Measurements from ENCODE around the gene ZEB2.

The ZEB2 gene

DNA sequence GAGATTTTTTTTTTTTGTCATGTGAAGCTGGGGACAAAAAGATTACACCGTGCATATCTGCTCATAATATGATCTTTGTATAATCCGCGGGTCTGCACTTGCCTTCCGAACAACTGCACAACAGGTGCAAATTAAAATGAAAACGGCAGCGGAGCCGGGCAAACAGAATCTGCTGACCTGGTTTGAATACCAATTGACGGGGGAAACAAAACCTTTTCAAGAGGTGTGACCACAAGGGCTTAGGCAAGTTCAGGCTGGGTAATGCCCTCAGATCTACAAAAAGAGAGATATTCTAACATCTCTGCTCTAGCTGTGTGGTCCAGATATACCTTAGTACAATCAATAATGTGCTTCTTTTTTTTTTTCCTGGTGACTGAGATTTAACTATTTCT lies 88.5 kb downstream of the ZEB2 start:
- FAIRE-seq, result no peak

DNA sequence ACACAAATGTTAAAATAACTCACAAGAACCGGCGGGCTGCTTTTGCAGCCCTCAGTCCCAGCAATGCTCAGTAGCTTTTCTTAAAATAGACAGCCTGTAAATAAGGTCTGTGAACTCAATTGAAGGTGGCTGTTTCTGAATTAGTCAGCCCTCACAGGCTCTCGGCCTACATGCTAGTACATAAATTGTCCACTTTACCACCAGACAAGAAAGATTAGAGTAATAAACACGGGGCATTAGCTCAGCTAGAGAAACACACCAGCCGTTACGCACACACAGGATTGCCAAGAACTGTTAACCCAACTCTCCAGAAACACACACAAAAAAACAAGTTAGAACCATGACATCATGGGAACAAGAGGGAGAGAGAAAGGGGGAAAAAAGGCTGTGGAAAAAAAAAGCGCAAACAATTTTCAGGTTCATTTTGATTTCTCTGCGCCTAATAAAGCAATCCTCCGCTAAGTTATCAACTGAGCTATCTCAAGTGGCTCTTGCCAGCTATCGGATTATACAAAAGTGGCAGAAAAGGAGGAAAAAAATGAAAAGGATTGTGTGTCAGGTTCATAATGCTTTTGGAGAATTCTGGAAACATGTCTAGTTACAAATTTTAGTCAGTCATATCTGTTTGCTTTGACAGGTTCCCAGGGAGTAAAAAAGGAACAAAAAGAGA lies 89.1 kb downstream of the ZEB2 start:
- DNase-seq (ENCODE audit: insufficient read length, low spot score) (no peak), FAIRE-seq (peak; percentile 71)

More for the DNA sequence above, 88.5 kb downstream of the ZEB2 start:
- no peak for DNase-seq (ENCODE audit: insufficient read length, low spot score)

DNA sequence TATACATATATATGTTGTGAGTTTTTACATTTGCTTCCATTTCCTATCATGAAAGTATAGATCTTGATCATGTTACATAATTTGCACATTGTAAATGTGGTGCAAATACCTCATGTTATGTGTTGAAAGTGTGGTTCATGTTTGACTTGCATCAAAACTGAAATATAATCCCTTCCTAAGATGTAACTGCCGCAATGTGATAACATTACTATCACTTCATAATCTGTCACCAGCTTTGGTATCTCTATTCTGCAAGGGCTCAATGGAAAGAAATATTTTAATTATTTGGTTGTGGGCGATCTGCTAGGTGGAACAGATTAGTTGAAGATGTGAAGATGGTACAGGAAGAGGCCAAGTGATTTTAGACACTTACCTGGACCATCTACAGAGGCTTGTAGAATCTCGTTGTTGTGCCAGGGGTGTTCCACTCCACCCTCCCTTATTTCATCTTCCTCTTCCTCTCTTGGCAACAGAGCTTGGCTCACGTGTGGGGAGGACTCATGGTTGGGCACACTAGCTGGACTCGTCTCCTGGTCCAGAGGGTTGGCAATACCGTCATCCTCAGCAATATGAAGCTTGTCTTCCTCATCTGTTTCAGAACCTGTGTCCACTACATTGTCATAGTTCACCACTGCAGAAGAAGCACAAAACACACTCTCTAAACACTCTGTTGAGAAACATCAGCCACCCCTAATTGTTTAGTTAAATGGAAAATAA lies 90.4 kb downstream of the ZEB2 start:
- DNase-seq (ENCODE audit: insufficient read length, low spot score) (no peak), FAIRE-seq (peak; percentile 18)

DNA sequence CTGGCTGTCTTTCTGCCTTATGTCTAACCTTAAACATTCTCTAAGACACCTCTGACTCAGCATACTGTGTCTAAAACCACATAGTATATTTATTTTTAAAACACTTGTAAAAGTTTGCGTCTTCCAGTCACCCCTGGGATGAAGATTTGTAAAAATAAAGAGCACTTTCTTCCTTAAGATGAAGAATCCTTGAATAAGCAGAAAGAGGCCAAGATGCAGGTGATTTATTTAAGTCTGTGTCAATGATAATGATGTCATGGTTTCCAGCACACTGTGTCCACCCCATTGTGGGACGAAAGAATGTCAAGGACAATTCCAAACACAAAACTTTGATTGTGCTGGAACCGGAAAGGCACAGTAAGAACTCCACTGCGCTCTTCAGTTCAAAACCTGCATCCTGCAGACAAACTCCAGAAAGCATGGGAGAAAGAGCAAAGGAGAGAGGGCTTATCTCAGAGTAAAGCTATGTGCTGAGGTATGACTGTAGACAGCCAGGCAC lies 92.9 kb downstream of the ZEB2 start:
- DNase-seq (ENCODE audit: insufficient read length, low spot score) (no peak), FAIRE-seq (no peak)

DNA sequence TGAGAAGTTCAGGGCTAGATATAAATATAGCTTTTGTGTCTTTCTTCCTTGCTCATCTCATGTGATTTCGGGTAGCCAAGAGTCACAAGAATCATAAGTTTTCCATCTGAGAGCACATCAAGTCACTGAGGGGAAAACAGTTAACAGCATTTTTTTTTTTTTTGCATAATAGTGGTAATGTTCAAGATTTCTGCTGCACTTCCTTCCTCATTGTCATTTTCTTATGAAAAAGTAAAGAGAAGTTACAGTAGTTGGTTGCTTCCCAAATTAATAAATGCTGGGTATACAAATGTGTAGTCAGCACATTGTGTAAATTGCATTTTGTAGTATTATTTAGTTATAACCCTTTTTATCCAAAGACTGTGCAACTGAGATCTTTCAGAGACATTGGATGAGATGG lies 93.6 kb downstream of the ZEB2 start:
- no peak for DNase-seq (ENCODE audit: insufficient read length, low spot score)
- FAIRE-seq, result no peak

DNA sequence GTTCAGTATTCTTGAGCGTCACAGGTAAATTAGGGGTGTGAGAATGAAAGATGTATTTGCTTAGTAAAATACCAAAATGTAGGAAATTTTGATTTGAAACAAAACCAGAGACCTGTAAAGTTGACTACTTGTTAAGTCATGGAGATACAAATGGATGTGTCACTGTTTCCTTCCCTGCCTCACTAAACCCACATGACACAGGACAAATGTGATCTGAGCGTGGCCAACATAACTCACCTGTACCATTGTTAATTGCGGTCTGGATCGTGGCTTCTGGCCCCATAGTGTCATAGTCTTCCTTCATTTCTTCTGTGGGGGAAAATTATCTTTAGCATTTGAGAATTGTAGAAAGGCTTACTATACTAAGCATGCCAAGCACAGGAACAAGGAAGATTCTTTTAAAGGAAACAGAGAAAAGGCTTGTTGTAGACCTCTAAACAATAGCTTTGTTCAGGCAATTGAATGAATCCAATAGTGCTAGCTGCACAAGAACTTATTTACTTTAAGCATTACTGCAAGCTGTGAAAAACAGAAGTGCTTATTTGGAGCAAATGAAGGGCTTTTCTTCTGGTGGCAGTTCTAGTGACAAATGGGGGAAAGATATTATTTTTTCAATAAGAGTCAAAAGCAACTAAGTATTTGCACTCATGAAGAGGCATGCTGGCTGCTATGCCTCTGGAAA lies 95.2 kb downstream of the ZEB2 start:
- no peak for DNase-seq (ENCODE audit: insufficient read length, low spot score)
- FAIRE-seq, result no peak

DNA sequence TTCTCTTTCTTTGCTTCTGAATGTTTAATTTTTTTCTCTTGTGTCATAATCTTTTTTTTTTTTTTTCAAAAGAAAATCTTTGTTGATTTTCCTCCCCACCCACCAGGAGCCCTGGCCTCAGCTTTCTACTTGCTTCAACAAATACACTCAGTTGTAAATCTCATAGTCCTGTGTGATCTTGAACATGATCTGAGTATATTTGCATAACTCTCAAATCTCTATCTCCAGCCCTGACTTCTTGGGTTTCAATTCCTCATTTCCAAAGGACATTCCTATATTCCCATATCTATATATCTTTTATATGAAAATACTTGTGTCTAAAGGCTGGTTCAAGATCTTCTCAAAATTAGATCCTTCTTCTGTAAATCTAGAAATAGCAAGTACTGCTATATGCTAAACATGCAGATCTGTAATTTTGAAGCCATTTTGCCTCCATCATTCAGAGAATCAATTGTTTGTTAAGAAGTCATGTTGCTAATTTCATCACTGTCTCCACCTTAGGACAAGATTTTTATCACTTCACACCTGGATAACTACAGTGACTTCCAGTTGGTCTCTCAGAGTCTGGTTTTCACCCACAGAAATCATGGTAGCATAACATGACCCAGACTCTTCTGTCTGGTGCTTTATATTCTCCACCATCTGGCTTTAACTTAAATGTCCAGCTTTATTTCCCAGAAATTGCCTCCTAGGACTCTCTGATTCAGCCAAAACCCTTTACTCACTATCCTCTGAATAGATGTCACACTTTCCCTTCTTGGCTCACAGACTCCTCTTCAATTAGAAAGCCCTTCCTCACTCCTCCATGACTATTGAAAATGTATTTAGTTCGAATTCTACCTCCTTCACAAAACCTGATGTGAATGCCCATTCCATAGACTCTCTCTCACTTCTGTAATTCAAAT lies 98.1 kb downstream of the ZEB2 start:
- no peak for FAIRE-seq
- no peak for DNase-seq (ENCODE audit: insufficient read length, low spot score)

DNA sequence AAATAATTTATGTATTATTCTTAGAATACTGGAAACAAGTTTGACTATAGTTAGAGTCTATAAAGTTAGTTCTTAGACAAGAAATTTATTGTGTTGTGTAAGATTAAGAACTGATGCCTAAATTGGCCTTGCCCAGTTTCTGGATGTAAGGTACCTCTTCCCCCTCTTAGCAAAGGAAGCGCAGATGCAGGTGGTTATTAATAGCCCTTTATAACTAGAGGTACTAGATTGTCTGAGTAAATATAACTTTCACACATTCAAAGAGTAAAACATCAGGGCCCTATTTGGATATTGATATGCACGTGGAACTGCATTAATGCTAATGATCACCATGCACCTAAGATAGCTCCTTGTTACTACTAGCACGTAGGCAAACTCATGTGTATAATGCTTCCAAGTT lies 100.7 kb downstream of the ZEB2 start:
- no peak for FAIRE-seq
- no peak for DNase-seq (ENCODE audit: insufficient read length, low spot score)

DNA sequence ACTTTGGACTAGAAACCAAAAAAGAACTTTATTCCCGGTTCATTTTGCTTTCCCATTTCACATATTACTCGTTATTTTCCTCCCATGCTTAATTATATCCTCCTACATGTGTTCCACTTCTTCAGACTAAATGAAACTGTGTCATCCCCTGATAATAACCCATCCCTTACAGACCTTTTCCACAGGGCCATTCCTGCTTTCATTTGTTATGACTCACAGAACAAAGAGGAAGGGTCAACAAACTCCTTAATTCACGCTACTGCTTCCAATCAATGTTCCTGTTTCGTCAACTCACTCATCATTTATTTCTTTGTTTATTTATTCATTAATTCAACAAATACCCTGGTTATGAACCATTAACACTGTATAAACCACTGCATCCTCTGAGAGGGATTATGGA lies 104.5 kb downstream of the ZEB2 start:
- peak; percentile 33 for FAIRE-seq
- DNase-seq (ENCODE audit: insufficient read length, low spot score), result no peak

DNA sequence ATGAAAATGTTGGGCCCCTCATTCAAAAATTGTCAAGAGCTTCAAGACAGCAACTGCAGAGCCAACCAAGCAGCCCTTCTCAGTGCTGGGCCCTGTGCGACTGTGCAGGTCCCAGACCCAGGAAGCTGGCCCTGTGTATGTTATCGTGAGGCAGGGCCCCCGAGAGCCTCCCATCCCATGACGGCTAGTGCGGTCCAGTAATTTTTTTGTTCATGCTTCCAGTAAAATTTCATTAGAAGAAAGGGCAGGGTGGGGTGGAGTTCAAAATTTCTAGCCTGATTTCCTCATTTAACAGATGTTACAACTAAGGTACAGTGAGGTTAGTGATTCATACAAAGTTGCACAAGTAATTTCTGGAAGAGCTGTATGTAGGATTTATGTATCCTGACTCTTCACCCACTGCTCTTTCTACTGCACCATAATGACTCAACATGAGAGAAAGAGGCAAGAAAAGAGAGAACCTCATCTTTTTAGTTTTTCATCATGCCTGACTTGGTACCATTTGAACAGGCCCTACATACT lies 105.5 kb downstream of the ZEB2 start:
- no peak for FAIRE-seq
- no peak for DNase-seq (ENCODE audit: insufficient read length, low spot score)

DNA sequence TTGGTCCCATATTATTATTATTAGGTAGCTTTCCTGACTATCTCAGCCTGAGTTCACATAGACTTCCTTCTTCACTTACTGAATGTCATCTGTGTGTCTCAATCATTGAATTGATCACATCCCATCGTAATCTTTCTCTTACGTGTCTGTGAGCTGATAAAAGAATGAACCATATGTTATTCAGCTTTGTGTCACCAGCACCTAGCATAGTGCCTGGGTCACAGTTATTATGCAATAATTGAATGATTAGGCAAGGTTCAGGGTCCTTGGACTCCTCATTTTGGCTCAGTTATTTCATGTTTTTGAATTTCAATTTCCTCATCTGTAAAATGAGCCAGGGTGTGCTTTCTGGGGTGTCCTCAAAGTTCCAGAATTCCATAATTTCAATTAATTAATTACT lies 107.2 kb downstream of the ZEB2 start:
- DNase-seq (ENCODE audit: insufficient read length, low spot score) (no peak), FAIRE-seq (no peak)

DNA sequence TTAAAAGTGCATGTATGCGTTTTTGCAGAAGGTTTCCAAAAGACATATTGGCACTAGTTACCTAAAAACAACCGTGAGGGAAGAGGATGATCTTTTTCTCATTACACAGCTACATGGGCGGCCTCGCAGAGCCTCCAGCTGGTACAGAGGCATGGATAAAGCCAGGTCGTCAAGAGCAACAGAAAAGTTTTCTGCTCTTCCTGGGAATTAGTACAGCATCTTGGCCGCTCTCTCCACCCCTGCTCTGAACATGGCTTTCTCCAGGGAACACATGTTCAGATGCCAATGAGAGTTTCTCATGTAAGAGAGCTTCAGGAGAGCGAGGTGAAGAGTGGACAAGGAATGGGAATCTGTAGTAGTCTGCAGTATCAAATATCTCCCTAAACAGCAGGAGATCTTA lies 108.4 kb downstream of the ZEB2 start:
- DNase-seq (ENCODE audit: insufficient read length, low spot score), result no peak
- FAIRE-seq, result no peak

DNA sequence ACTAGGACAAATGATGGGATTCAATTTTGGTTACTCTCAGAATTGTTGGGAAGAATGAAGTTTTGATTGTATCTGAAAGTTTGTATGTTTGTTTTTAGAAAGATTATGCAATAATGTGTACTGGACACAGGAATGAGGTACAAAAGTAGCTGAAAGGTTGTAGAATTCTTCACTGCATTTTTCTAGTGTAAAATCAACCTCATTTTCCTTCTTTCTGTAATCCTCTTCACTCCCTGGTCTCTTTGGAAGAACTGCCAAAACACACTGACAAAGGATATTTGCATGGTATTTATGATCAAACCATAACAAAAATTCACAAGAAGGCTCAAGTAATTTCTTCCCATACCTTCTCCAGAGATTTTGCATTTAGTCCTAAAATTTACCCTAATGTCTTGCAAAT lies 110.7 kb downstream of the ZEB2 start:
- DNase-seq (ENCODE audit: insufficient read length, low spot score) (no peak), FAIRE-seq (no peak)

DNA sequence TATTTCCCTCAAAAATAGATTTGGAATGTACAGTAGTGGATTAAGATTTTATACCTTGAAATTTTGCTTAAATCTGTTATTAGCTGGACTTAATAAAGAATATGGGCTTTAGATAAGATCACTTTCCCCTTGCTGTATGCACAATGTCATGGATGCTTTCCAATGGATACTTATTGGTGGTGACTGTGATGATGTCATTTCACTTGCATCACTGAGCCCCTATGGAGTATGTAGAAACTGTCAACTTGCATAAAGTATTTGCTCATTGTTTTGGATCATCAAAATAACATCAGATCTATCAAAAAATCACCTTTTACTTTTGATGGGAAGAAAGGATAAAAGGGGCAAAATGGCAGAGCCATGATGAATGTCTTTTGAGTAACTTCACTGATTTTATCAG lies 112.7 kb downstream of the ZEB2 start:
- DNase-seq (ENCODE audit: insufficient read length, low spot score) (no peak), FAIRE-seq (no peak)

DNA sequence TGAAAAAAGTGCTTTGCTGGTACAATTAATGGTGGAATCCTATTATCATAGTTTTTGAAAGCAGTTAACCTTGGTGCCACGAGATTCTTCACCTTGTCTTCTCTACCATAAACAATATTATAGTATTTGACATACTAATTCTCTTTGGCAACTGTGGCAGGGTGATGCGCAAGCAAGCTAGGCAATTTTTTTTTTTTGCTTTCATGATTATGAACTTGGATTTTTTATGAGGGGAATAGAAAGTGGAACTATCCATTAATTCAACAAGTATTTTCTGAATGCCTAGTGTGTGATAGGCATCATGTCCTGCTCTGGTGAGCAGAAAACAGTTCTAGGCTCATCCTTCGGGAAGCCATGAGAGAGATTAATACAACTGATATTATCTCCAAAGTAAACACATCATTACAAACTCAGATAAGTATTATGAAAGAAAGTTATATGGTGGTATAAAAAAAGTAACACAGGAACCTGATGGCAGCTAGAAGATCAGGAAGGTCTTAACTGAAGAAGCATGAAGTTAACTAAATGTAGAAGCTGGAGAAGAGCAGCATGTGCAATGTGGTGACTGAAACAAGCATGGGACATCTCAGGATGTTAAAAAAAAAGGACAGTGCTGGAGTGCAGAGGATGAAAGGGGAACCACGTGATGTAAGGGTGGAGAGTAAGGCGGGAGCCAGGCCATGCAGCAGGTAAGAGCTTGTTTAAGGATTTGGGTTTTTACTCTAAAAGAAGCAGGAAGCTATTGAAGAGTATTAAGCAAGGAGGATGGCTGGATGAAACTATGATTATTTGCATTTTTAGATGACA lies 113.7 kb downstream of the ZEB2 start:
- FAIRE-seq, result no peak
- no peak for DNase-seq (ENCODE audit: insufficient read length, low spot score)

DNA sequence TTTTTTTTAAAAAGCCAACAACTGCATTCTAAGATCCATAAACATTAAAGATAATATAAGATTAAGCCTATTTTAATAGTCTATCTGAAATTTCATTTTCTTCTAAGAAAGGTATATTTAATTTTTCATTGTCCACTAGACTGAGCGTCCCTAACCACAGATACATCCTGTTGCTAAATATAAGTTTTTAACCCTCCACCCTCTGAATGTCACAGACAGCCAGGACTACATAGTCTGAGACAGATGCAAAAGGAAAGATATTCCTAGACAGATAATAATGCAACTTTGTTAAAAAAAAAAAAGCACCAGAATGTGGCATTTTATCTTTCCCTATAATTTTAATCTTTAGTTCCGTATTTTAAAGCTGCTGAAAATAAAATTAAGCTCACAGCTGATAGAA lies 114.6 kb downstream of the ZEB2 start:
- DNase-seq (ENCODE audit: insufficient read length, low spot score), result no peak
- FAIRE-seq, result no peak

DNA sequence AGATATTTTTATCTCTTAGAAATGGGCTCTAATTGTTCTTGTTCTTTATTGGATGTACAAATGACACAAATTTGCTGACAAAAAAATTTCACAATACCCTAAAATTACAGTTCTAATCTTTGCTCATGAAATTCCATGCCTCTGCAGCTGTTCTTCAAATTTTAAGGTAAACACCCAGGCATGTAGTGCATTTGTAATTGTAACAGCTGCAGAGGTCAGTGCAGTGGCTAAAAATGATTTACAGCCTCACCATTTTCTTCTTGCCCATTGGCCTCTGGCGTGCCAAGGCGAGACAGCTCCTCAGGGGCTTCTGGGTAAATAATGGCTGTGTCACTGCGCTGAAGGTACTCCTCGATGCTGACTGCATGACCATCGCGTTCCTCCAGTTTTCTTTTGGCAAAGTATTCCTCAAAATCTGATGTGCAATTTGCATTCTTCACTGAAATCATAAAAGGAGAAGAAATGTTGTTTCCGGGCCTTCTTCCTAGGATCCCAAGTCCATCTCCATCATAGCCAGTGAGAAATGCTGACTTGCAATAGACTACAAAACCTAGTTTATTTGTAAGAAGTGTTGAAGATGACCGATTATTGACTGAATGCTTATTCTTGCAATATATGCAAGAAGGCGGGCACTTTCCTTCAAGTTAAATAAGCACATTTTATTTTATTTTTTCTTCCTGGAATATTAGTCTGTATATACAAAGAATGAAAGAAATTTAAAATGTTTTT lies 115.2 kb downstream of the ZEB2 start:
- FAIRE-seq, result no peak
- no peak for DNase-seq (ENCODE audit: insufficient read length, low spot score)

DNA sequence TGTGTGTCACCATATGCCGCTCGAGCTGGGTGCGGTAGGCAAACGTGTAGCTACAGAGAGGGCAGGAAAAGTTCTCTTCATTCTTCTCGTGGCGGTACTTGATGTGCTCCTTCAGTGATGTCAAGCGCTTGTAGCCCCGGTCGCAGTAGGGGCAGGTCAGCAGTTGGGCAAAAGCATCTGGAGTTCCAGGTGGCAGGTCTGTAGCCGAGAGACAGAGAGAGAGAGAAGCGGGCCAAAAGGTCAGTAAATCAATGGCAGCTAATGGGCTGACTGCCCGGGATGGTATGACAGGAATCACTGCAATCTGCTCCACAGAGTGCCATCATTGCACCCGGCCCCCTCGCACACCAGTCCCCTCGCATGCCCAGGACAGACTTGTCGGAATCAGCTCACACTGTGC lies 116.0 kb downstream of the ZEB2 start:
- no peak for FAIRE-seq
- DNase-seq (ENCODE audit: insufficient read length, low spot score), result no peak

DNA sequence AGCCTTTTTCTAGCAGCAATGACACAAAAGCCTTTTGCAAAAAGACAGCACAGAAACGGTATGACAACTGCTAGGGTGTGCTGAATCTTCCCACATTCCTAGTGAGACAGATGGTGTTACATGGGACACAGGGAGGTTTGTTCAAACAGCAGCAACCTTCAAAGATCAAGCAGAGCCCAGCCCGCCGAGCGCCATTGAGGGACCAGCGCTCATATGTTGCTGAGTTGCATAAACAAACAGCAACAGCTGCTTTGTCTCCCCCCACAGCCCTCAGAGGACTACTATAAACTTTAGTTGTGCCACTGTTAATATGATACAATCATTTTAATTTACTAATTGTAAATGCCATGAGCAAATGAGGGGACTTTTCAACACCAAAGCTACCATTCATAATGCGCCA lies 117.7 kb downstream of the ZEB2 start:
- no peak for DNase-seq (ENCODE audit: insufficient read length, low spot score)
- FAIRE-seq, result no peak

Data from GM19239 (cell line).